Heart left ventricle (tissue), 13 donors: ENCODE data around the gene CISH.

Experiments
- POLR2A ChIP-seq, 2 donors: fragments of 450-650 bp; IDR thresholded peaks; one replicate each; pipeline ENCODE4 v1.6.1; 2017; ENCODE audit warnings: antibody characterized with exemption in 2 of 2, mild to moderate bottlenecking in 2 of 2, moderate library complexity in 2 of 2
- TF ChIP-seq, protein P1 (sequence below), 12 donors: fragments of 200-600 bp; sonication (generic) in 4 of 12; IDR thresholded peaks; one replicate each; pipeline versions ENCODE4 v1.5.0 to v1.8.0; 2018 to 2022; ENCODE audit warnings: antibody characterized with exemption in 12 of 12, mild to moderate bottlenecking in 5 of 12
- donor health status: ischemic (EF 13 %, LVEDD 7.1; RV severe dilation, severe dysfunction).
- donor health status: DM: no; HTN: yes; CAD: no.
- donor health status: DM: no; HTN: no; CAD: no.
- donor health status: ischemic (EF 25% LVEDD 6.9; RV normal size, moderate dysfunction).
- donor health status: ischemic (EF 25% LVEDD 5.7; RV mildly dilated, moderate dysfunction).
- donor health status: ischemic (EF 35%, LVEDD 5.7; RV mildly dilated, moderate dysfunction).
- donor health status: nonischemic (EF 11% LVEDD 7.7; RV severe dilation, severe dysfunction).
- donor health status: DM: yes; HTN: yes; CAD: no.
- donor health status: PGD.
- donor health status: ischemic (EF 29% LVEDD 5.4; RV normal size, mild dysfunction).
- donor health status: nonischemic (EF 23%, LVEDD 6.1; RV moderate dilation, normal function).

DNA sequence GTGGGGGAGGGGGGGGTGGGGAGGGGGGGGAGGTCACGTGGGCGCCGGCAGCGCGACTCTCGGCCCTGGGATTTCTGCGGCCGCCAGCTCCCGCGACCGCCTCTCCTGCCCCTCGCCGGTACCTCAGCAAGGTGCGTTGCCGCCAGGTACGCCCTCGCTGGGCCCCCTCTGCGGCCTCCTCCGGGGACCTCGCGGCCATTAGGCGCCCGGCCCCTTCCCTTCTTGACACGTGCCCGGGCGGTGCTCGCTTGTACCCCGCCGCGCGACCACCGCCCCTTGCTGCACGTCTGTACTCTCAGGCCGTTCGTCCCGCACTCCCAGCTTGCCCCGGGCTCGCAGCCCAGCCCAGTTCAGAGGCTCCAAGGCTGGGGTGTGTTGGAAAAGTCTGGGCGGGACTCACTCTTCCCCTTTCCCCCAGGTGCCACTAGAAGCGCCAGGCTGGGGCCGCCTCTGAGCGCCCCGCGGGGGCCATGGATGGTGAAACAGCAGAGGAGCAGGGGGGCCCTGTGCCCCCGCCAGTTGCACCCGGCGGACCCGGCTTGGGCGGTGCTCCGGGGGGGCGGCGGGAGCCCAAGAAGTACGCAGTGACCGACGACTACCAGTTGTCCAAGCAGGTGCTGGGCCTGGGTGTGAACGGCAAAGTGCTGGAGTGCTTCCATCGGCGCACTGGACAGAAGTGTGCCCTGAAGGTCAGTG, 5.7 kb upstream of the CISH start, which contains the start of gene MAPKAPK3:
- TF ChIP-seq, protein P1, sequence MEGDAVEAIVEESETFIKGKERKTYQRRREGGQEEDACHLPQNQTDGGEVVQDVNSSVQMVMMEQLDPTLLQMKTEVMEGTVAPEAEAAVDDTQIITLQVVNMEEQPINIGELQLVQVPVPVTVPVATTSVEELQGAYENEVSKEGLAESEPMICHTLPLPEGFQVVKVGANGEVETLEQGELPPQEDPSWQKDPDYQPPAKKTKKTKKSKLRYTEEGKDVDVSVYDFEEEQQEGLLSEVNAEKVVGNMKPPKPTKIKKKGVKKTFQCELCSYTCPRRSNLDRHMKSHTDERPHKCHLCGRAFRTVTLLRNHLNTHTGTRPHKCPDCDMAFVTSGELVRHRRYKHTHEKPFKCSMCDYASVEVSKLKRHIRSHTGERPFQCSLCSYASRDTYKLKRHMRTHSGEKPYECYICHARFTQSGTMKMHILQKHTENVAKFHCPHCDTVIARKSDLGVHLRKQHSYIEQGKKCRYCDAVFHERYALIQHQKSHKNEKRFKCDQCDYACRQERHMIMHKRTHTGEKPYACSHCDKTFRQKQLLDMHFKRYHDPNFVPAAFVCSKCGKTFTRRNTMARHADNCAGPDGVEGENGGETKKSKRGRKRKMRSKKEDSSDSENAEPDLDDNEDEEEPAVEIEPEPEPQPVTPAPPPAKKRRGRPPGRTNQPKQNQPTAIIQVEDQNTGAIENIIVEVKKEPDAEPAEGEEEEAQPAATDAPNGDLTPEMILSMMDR (IDR thresholded peaks at IDR 0.05): peak in 2 of 12 donors; percentile 7 to 17
- no peak for TF ChIP-seq POLR2A (IDR thresholded peaks at IDR 0.05)
